GM19324 (cell line): Measurements from ENCODE around the gene NFATC1.

ENCODE experiments used
- ATAC-seq: cut with Tn5 transposase; IDR thresholded peaks from one replicate; pipeline ENCODE4 v1.9.1; 2021; ENCODE audit warnings: mild to moderate bottlenecking, moderate library complexity; ENCODE audit not compliant: unreplicated experiment, low FRiP score

NFATC1 gene

DNA sequence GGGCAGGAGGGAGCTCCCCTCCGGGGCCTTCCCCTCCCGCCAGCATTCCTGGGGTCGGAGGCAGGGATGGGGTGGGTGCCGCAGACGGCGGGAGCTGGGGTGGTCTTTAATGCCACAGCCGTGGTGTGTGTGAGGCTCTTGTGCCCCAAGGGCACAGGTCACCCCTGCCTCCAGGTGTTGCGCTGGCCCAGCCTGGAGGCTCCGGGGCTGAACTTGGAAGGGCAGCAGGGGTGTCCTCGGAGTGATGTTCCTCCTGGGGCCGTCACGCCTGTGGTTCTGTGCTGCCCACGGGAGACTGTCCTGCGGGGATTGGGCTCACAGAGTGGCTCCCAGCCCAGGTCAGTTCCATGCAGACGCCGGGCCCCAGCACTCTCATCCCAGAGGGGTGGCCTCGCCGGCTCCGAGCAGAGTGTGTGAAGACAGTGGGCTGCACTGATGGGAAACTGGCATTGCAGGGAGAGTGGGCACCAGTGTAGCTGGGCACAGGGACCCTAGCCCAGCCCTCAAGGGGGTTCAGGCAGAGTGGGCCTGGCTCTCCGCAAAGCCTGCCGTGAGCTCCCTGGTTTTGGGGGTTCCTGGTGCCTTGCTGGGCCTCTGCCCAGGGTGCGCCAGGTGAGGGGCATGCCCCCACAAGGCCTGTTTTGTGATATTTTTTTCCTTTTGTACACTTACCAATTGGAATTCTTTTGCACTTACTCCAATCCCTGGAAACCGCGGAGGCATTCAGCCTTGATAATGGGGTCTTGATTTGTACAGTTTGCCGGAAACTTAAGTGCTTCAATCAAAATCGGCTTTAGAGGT is 56.7 kb downstream of the NFATC1 start:
- no peak for ATAC-seq

DNA sequence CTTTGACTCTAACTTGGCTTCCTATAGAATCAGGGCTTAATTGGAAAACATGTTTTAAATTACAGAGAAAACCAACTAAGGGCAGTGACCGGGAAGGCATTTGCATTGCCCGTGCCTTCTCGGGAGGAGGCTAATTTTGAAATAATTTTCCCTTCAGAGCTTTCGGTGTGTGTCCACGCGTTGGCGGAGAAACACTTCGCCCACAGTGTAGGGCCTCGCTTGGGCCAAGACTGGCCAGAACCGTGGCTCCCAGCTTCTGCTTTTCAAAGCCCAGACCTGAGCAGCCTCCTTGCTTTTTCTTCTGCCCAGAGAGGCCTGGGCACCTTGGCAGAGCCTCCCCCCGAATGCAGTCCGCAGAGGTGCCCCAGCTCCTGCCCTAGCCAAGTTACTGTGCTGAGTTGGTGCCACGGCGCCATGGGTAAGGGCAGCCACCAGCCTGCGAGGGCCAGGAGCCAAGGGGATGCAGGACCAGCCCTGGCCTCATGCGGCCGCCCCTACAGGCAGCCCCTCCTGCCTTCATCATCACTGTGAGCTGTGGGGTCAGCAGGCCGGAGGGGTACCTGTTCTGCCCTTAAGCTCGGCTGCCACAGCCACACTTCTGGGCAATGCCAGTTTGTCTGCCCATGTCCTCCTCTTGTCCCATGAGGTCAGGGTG is 57.4 kb downstream of the NFATC1 start:
- ATAC-seq, result no peak

DNA sequence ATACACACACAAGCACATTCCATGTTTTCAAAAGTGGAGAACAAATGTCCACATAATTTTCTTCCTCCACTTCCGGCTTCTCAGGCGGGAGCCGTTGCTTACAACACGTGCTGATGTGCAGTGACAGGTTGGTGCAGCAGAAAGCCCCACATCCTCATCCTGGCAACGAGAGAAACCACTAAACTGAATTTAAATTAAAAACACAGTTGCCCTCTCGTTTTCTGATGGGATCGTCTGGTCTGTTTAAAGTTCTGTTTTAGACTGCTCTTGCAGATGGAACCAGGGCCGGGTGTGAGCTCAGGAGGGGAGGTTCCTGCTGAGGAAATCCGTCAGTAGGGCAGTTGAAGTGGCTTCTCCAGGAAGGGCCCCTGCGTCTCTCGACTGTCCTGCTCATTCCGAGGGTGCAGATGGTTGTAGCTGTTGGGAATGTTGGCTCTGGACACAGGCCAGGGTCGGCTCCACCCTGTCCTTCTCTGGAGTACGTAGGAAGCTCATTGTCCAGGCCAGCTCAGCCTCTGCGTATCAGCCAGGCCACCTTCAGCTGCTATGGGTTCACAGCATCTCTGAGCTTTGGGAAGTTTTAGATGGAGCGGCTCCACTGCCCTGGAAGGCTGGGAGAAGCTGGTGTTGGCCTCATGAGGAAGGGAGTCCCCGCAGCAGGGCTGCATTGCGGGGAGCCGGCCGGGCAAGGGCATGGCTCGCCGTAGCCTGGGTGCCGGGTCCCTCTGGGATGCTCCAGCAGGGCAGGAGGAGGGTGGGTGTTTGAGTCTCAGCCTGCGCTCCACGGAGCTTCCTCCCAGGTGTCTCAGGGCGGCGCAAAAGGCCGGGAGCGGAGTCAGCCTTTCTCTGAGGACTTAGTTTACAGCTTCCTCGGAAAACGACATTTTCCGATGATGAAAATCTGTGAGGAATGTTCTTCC is 58.3 kb downstream of the NFATC1 start:
- no peak for ATAC-seq

GRCh38 chr18:79455261-79455660 is 59.5 kb downstream of the NFATC1 start:
- ATAC-seq, result no peak

DNA sequence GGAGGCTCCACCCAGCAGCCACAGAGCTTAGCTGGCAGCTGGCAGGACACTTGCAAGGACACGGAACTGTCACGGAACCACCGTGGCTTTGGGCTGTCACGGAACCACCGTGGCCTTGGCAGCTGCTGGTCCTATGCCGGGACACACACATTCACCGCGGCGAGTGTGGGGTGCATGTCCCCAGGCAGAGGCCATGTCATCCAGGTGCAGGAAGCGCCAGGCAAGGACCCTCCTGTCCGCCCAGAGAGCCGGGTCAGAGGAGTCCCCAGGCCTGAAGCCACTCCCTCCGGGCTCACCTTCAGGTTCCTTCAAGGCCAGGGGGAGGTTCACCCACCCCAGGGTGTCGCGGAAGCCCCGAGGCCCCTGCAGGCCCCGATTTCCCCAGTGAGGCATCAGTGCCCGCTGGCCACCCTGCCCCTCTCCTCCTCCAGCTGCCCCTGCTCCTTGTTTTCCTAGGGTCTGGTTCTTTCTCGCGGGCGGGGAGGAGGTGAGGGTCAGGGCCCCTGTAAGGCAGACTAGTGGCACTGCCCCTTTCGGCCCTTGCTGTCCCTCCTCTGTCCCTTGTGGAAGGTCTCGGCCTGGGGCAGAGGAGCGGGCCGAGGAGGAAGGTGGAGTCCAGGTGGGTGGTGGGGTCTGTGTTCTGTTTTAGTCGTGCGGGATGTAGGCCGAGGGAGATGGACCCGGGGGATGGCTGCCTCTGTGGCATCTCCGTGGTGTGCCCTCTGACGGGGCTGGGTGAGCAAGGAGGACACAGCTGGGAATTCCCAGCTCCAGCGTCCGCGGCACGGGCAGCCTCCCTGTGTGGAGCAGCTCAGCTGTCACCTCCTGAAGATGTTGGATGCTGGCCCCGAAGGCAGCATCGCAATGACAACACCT is 60.6 kb downstream of the NFATC1 start:
- no peak for ATAC-seq

GRCh38 chr18:79457239-79457638 is 61.5 kb downstream of the NFATC1 start:
- no peak for ATAC-seq

DNA sequence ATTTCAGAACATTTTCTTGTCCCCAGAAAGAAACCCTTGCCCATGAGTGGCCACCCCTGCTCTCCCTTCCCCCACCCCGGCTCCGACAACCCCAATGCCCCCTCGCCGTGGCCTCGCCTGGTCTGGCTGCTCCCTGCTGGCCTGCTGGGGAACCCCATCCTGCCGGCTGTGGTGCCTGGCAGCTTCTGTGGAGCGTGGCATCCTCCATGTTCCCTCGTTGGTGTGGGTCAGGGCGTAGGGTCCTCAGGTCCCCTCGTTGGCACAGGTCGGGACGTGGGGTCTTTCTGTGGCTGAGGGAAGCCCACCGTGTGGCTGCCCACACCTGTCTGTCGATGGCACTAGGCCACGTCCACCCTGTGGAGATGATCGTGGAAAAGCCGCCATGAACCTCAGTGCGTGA is 61.9 kb downstream of the NFATC1 start:
- no peak for ATAC-seq

DNA sequence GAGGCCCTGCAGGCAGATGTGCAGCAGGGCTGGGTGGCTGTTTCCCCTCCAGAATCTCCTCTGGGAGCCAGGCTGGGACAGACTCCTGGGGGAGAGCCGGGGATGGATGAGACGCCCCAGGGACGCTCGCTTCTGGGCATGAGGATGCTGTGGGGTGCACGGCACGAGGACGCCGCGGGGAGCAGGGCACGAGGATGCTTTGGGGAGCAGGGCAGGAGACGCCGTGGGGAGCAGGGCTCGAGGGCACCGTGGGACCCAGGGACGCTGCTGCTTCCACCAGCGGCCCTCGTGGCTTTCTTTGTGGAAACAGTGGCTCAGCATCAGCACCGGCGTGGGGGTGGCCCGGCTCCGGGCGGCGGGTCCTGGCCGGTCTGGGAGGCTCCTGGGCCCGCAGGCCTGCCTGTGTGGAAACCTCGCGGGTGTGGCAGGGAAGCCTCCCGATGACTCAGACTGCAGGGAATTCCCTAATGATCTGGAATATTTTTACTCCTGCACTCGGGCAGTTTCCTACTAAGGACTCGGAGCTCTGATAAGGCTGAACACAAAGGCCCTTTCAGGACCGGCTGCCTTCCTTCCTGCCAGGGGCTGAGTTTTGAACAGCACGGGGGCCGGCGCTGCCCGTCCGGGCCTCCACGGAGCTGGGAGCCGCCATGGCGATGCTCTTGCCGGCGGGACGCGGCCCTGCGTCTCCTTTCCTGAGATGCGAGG is 62.6 kb downstream of the NFATC1 start:
- no peak for ATAC-seq

- no peak for ATAC-seq
Measured at GRCh38 chr18:79458917-79459803, 63.4 kb downstream of the NFATC1 start.

GRCh38 chr18:79459946-79460480 is 64.3 kb downstream of the NFATC1 start:
- peak; percentile 24 for ATAC-seq

GRCh38 chr18:79460481-79461300 is 65.0 kb downstream of the NFATC1 start:
- peak; percentile 89 for ATAC-seq

DNA sequence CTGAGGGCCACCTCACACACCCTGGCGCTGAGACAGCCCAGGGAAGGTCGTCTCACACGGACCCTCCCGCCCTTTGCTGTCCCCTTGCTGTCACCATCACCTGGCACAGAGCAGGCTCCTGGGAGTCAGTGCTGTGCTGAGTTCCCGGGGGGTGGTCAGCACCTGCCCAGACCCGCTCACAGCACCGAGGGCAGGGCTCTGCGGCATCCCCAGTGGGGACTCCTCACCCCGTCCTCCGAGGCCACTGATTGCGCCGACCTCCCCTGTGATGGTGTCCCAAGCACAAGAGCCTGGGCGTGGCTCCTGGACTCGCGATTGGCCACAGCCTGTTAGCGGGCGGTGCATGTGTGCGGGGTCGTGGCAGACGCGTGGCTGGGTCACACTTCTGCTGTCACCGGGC is 65.9 kb downstream of the NFATC1 start:
- ATAC-seq, result no peak

DNA sequence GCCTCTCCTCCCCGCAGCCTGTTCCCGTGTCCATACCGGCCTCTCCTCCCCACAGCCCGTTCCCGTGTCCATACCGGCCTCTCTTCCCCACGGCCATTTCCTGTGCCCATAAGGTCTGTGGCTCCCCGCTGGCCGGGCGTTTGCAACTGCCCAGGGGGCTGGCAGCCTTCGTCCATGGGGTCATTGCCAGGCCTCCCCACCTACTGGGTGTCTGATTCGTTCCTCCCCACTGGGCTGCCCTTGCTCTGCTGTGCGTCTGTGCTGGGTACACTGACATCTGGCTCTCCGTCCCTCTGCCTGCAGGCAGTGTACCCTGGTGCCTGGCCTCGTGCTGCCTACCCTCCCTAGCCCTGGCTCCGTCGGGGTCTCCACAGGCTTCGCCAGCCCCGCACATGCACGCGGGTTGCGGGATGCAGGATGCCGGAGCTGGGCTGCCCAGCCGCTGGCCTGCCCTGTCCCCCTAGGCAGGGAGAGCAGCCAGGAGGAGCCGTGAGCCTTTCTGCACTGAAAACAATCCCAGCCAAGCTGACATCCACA is 67.8 kb downstream of the NFATC1 start:
- no peak for ATAC-seq

GRCh38 chr18:79465392-79465991 is 69.8 kb downstream of the NFATC1 start:
- peak; percentile 63 for ATAC-seq

DNA sequence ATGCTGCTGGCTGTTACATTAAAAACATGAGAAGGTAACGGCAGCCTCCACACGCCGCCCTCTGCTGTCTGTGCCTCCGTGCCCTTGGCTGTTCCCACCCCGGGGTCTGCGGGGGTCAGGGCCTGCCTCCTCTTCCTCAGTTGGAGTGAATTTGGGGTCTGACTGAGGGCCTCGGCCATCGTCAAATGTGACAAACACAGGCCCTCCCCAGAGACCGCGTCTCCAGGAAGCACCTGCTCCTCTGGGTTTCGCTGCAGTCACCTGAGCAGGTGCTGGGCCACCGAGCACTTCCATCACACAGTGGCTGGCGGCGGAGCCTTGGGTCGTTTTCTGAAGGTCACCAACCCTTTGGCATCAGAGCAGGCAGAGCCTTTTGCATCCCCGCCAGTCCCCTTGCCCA is 70.9 kb downstream of the NFATC1 start:
- ATAC-seq, result peak; percentile 52

DNA sequence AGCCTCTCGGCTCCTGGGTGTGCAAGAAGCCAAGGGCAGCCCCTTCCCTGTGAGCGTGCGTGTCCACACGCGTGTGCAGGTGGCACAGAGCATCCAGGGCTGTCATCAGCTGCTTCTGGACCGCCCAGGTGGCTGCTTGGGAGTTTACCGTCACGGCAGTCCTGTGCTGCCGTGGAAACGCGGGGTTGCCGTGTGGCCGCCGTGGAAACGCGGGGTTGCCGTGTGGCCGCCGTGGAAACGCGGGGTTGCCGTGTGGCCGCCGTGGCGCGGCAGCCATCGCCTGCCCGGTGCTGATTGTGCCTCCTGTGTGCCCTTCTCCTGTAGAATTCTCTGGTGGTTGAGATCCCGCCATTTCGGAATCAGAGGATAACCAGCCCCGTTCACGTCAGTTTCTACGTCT is 71.4 kb downstream of the NFATC1 start:
- no peak for ATAC-seq
